Loucy (cell line): Measurements from ENCODE around the gene ZBTB12.
"Not testable (repeated sequence)": the region's sequence is repeated elsewhere in the genome, so short reads cannot be mapped to it uniquely, and the experiment has no call there.

Experiments
- EZH2phosphoT487 ChIP-seq: fragments of 200-600 bp; IDR thresholded peaks from 2 replicates; pipeline ENCODE4 v1.6.1; 2018; ENCODE audit warnings: antibody characterized with exemption, mild to moderate bottlenecking, moderate library complexity, borderline replicate concordance
- TF ChIP-seq, protein P1 (sequence below): fragments of 200-600 bp; sonication (generic); conservative IDR thresholded peaks from 2 replicates; pipeline ENCODE4 v1.5.1; 2014; ENCODE audit warnings: mild to moderate bottlenecking, antibody characterized with exemption, low read length

- TF ChIP-seq, protein P1, sequence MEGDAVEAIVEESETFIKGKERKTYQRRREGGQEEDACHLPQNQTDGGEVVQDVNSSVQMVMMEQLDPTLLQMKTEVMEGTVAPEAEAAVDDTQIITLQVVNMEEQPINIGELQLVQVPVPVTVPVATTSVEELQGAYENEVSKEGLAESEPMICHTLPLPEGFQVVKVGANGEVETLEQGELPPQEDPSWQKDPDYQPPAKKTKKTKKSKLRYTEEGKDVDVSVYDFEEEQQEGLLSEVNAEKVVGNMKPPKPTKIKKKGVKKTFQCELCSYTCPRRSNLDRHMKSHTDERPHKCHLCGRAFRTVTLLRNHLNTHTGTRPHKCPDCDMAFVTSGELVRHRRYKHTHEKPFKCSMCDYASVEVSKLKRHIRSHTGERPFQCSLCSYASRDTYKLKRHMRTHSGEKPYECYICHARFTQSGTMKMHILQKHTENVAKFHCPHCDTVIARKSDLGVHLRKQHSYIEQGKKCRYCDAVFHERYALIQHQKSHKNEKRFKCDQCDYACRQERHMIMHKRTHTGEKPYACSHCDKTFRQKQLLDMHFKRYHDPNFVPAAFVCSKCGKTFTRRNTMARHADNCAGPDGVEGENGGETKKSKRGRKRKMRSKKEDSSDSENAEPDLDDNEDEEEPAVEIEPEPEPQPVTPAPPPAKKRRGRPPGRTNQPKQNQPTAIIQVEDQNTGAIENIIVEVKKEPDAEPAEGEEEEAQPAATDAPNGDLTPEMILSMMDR = not testable (repeated sequence)
- not testable (repeated sequence) for TF ChIP-seq EZH2phosphoT487
These were observed 33.3 kb downstream of the ZBTB12 start for GRCh38 chr6:31868658-31868971.
